Measurements from ENCODE around the gene ZNF385A. TPM values are rescaled to one million over a fixed set of nuclear protein-coding genes. Genes with fewer than 3 reads are reported as not detected.
"Not testable (repeated sequence)": the region's sequence is repeated elsewhere in the genome, so short reads cannot be mapped to it uniquely, and the experiment has no call there.

ZNF385A gene
- total RNA-seq, 1 donor from 2014 or later, result 11.6 TPM

- no peak for DNase-seq (ENCODE audit: missing footprints)
- ATAC-seq, result no peak
- intact Hi-C loops (cut with DNase I), result loop anchor here (10.0 kb wide), 1 partner anchor 360 kb away; the partner anchor contains the start of genes HOXC8 and HOXC9
Measured at GRCh38 chr12:54364413-54364812, 20.1 kb downstream of the ZNF385A start, which contains the start of gene GPR84. GPR84 (minus strand) TSS chr12:54364486; CDS start chr12:54363851, 635 bp downstream.

GRCh38 chr12:54363618-54364017 is 20.9 kb downstream of the ZNF385A start:
- ATAC-seq (no peak), DNase-seq (ENCODE audit: missing footprints) (no peak)
- intact Hi-C loops (cut with DNase I), result loop anchor here (10.0 kb wide), 1 partner anchor 359 kb away; the partner anchor contains the start of genes HOXC8 and HOXC9

DNA sequence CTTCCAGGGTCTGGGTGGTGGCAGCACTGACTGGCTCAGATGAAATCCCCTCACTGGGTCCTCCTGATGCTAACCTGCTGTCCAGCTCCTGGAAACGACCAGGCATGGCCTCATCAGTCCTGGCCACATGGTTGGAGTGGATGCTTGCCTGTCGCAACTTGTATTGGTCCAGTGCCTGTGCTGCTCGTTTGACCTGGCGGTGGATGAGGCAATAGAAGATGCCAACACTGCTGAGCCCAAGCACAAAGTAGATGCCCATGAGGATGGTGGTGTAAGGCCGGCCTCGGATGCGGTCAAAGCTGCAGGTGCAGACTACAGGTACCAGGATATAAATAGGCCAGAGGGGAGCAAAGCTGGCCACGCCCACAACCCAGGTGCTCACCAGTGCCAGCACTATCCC is 21.5 kb downstream of the ZNF385A start:
- intact Hi-C loops (cut with DNase I), result loop anchor here (10.0 kb wide), 1 partner anchor 358 kb away; the partner anchor contains the start of genes HOXC8 and HOXC9
- ATAC-seq (no peak), DNase-seq (ENCODE audit: missing footprints) (no peak)

GRCh38 chr12:54360717-54361456 is 23.6 kb downstream of the ZNF385A start:
- no peak for ATAC-seq
- intact Hi-C loops (cut with DNase I), result loop anchor here (2.0 to 10.0 kb wide), 2 partner anchors 66 to 356 kb away; partner anchors contain the start of genes HOXC8 and HOXC9

DNA sequence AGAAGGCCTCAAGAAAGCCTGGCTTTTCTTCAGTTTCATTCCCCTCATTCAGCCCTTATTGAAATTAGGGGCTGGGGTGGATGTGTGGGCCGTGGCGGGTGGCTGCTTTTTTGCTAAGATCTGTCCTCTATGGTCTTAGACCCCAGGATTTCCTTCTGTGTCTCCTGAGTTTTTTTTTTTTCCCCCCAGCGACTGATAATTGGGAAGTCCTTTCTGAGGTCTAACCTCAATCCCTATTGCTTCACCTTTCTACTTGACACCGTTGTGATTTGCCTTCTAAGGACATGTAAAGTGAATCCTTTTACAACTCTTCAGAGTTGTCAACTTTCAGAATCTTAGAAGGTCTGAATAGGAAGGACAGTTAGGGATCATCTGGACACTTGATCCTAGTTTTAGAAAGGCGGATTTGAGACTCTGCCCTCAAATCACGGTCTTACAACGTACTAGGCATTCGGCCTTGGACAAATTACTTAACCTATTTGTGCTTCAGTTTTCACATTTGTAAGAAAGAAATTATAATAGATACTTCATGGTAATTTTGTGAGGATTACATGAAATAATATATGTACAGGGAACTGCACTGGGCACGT is 24.7 kb downstream of the ZNF385A start:
- intact Hi-C loops (cut with DNase I), result loop anchor here (1.0 to 10.0 kb wide), 4 partner anchors 21 to 355 kb away; partner anchors contain the start of genes HOXC8 and HOXC9

More at GRCh38 chr12:54360717-54361456, 23.6 kb downstream of the ZNF385A start:
- peak; percentile 86 for DNase-seq (ENCODE audit: missing footprints)

GRCh38 chr12:54358945-54359761 is 25.4 kb downstream of the ZNF385A start:
- DNase-seq (ENCODE audit: missing footprints), result peak; percentile 97
- intact Hi-C loops (cut with DNase I), result loop anchor here (1.0 to 2.0 kb wide), 2 partner anchors 20 to 139 kb away; no protein-coding TSS in a partner anchor
- ATAC-seq, result peak; percentile 99

More for the DNA sequence above, 24.7 kb downstream of the ZNF385A start:
- no peak for DNase-seq (ENCODE audit: missing footprints)
- no peak for ATAC-seq

GRCh38 chr12:54358191-54358944 is 26.2 kb downstream of the ZNF385A start:
- ATAC-seq (no peak), DNase-seq (ENCODE audit: missing footprints) (no peak)
- intact Hi-C loops (cut with DNase I), result loop anchor here (2.0 kb wide), 1 partner anchor 20 kb away; no protein-coding TSS in a partner anchor

DNA sequence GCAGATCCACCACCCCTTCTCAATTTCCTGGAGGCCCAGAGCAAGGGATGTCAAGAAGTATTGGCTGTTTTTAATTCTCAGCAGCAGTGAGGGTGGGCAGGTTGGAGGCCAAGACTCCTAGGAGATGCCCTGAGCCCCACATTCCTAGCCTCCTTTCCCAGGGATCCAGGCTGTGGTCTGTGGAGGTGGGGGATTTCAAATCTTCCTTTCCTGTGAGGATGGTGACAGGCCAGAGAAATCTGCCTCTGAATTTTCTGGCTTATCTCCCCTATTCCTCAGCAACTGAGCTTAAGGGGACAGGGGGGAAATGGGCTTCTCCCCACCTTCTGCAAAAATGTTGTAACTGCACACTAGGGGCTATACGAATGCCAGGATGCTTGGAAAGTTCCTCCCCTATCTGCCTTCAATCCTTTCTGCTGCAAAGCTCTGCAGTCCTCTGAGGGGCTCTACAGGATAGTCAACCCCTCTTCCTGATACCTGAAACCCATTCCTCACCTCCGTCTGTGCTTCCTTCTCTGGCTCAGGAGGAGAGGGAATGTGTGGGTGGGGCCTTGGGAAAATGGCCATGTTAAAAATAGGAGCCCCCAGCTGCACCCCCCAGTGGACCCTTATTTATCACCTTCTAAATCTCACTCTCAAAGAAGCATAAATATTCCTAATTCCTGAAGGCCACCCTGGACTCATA is 26.9 kb downstream of the ZNF385A start:
- DNase-seq (ENCODE audit: missing footprints) (no peak), ATAC-seq (no peak)
- intact Hi-C loops (cut with DNase I), result loop anchor here (2.0 kb wide), 1 partner anchor 19 kb away; no protein-coding TSS in a partner anchor

- DNase-seq (ENCODE audit: missing footprints), result no peak
- ATAC-seq, result no peak
- intact Hi-C loops (cut with DNase I), result no loop called here
Measured at GRCh38 chr12:54356951-54357356, 27.6 kb downstream of the ZNF385A start.

DNA sequence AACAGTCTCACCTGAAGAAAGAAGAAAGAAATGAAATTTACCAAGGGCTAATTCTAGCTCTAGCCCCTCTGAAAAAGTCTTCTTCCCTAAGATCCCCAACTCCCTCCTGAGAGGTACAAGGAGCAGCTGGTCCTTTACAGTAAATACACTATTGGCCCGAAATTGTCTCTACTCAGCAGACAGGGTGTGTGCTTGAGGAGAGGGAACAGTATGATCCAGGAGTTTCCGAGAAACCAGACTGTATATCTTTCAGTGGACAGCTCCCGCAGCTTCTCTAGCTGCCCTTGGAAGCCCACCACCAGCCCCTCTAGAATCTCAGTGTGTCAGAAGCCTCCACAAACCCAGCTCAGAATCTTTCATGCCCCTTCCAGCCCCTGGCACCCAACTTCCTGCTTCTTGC is 28.3 kb downstream of the ZNF385A start:
- ATAC-seq (no peak), DNase-seq (ENCODE audit: missing footprints) (no peak)
- intact Hi-C loops (cut with DNase I), result no loop called here

DNA sequence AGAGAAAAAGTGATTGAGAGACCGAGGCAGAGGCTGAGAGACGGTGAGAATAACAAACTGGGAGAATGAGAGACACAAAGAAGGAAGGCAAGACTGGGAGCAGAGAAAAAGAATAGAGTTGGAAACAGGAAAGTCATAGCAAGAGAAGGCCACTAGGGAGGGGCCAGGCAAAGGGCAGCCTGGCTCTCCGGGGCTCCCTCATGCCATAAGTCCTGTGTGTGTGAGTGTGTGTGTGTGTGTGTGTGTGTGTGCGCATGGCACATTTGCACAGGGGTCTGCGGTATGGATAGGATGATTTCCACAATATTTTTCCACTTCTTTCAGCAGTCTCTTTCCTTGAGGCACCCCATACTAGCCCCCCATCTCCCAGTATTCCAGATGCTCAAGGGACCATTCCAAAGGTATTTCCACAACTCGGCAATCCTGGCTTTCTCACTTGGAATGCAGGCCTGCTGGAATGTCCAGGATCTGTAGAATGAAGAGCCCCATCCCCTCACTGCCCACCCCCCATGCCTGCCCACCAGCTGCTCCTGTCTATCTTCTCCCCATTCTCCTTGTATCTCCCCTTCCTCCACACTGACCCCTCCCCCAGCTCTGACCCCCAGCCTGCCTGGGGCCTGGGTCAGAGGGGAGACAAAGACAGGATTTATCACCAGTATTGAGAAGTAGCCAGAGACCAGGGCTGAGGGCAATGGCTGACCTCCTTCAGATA is 29.3 kb downstream of the ZNF385A start:
- intact Hi-C loops (cut with DNase I), result no loop called here
- no peak for ATAC-seq
- DNase-seq (ENCODE audit: missing footprints), result no peak

- intact Hi-C loops (cut with DNase I); ATAC-seq; DNase-seq (ENCODE audit: missing footprints): not testable (repeated sequence)
Measured at GRCh38 chr12:54354271-54354670, 30.3 kb downstream of the ZNF385A start.

DNA sequence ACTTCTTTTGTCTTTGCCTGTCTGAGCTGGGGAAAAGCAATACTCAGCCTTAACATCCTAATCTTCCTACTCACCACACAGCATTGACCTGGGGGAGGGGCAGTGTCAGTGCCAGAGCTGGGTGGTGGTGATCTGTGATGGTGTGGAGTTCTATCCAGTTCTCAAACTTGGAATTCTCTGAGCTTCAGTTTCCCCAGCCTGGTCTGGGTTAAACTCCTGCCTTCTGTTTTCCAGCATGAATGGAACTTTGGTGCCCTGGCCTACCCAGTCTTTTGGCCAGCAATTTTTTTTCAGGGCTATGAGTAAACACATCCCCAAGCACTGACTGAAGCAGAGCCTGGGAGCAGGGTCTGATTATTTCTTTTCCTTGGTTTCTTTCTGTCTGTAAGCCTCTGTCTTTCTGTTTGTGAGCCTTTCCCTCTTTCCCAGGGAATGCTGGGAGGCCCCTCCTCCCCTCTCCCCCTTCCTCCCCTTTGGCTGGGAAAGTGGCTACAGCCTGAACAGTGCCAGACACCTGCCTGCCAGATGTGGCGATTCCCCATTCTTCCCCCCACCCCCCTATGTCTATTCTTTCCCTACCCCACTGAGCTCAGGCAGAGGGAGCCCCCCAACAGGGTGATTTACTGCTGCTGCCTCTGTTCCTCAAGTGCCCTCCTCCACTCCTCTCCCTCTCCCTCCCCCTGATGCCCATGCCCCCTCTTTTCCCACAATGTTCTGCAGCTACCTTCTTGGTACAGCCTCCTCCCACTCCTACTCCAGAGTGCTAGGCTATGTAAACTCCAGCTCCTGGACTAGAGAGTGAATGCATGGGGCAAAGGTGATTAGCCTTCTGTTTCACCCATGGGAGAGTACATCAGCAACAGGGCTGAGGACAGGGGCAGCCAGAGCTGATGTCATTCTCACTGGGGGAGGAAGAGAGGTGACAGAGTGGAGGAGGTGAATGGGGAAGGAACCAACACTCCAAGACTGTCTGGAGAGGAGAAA is 31.4 kb downstream of the ZNF385A start:
- intact Hi-C loops (cut with DNase I), result no loop called here
- peak; percentile 45 for ATAC-seq
- no peak for DNase-seq (ENCODE audit: missing footprints)

- no peak for DNase-seq (ENCODE audit: missing footprints)
- intact Hi-C loops (cut with DNase I), result no loop called here
- peak; percentile 49 for ATAC-seq
Measured at GRCh38 chr12:54352022-54352531, 32.5 kb downstream of the ZNF385A start.

- DNase-seq (ENCODE audit: missing footprints), result no peak
- intact Hi-C loops (cut with DNase I), result no loop called here
- ATAC-seq, result no peak
Measured at GRCh38 chr12:54351341-54351740, 33.2 kb downstream of the ZNF385A start.

DNA sequence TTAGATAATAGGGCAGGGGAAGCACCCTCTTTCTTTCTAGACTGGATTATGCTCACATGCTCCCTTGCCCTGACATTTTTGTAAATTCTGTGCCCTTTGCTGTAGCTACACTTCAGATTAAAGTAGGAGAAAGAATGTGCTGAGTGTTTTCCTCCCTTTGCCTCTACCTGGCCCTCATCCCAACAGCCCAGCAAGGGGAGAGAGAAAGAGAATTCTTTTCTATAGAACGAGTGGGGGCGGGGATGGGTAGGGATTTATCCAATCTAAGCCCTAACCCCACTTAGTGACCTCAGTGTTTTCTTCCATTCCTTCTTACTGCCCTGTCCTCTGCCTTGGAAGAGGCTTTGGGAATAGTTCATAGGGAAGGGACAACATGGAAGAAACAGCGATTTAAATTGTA is 33.8 kb downstream of the ZNF385A start:
- intact Hi-C loops (cut with DNase I), result no loop called here
- ATAC-seq, result no peak
- no peak for DNase-seq (ENCODE audit: missing footprints)
